WTC11 (cell line): ENCODE measurements around the gene SPSB2.

Experiments used
- ATF3 ChIP-seq: sonication (generic); formaldehyde crosslinking; conservative IDR thresholded peaks from 2 replicates; pipeline ENCODE4 v1.8.1; 2022; ENCODE audit warnings: mild to moderate bottlenecking, missing genetic modification reagents
- ATF6 ChIP-seq: sonication (generic); formaldehyde crosslinking; IDR thresholded peaks from 2 replicates; pipeline ENCODE4 v1.8.1; 2023; ENCODE audit warnings: mild to moderate bottlenecking, missing genetic modification reagents
- CREB1 ChIP-seq: sonication (generic); formaldehyde crosslinking; IDR thresholded peaks from 2 replicates; pipeline ENCODE4 v1.8.0; 2023; ENCODE audit warnings: mild to moderate bottlenecking, missing genetic modification reagents
- CREM ChIP-seq: sonication (generic); formaldehyde crosslinking; IDR thresholded peaks from 2 replicates; pipeline ENCODE4 v1.8.1; 2022; ENCODE audit warnings: mild to moderate bottlenecking, missing genetic modification reagents, moderate library complexity
- CTCF ChIP-seq: fragments of 200-600 bp; IDR thresholded peaks from 2 replicates; pipeline ENCODE4 v1.8.0; 2022; ENCODE audit warnings: antibody characterized with exemption
- ESRRA ChIP-seq: sonication (generic); formaldehyde crosslinking; IDR thresholded peaks from 2 replicates; pipeline ENCODE4 v1.8.1; 2022; ENCODE audit warnings: mild to moderate bottlenecking, missing genetic modification reagents, borderline replicate concordance
- GABPB1 ChIP-seq: sonication (generic); formaldehyde crosslinking; IDR thresholded peaks from 2 replicates; pipeline ENCODE4 v1.8.1; 2023; ENCODE audit warnings: mild to moderate bottlenecking, missing genetic modification reagents
- HMGA2 ChIP-seq: fragments of 250-450 bp; sonication (Bioruptor Pico); IDR thresholded peaks from 2 replicates; pipeline ENCODE4 v1.4.0; 2021; ENCODE audit warnings: mild to moderate bottlenecking, moderate library complexity
- JUN ChIP-seq: sonication (generic); formaldehyde crosslinking; IDR thresholded peaks from 2 replicates; pipeline ENCODE4 v1.8.0; 2023; ENCODE audit warnings: mild to moderate bottlenecking, missing genetic modification reagents
- SP1 ChIP-seq: sonication (generic); formaldehyde crosslinking; conservative IDR thresholded peaks from 2 replicates; pipeline ENCODE4 v1.8.1; 2022; ENCODE audit warnings: missing genetic modification reagents
- TP53 ChIP-seq: sonication (generic); formaldehyde crosslinking; IDR thresholded peaks from 2 replicates; pipeline ENCODE4 v1.8.1; 2023; ENCODE audit warnings: mild to moderate bottlenecking, missing genetic modification reagents
- ZBTB21 ChIP-seq: sonication (generic); formaldehyde crosslinking; IDR thresholded peaks from 2 replicates; pipeline ENCODE4 v1.8.1; 2023; ENCODE audit warnings: mild to moderate bottlenecking, missing genetic modification reagents, borderline replicate concordance
- ZBTB43 ChIP-seq: sonication (generic); formaldehyde crosslinking; IDR thresholded peaks from 2 replicates; pipeline ENCODE4 v1.8.1; 2023; ENCODE audit warnings: mild to moderate bottlenecking, missing genetic modification reagents
- ZMAT4 ChIP-seq: fragments of 250-450 bp; sonication (Bioruptor Pico); IDR thresholded peaks from 2 replicates; pipeline ENCODE4 v1.9.0; 2021; ENCODE audit warnings: mild to moderate bottlenecking

GRCh38 chr12:6827437-6827911 lies 45.6 kb downstream of the SPSB2 start:
- no peak for TF ChIP-seq CTCF
- TF ChIP-seq ATF6 (CRISPR knock-in tag): no peak
- no peak for TF ChIP-seq ZBTB43 (CRISPR knock-in tag)
- TF ChIP-seq CREB1 (CRISPR knock-in tag): no peak
- TF ChIP-seq TP53 (CRISPR knock-in tag): no peak
- TF ChIP-seq ATF3 (CRISPR knock-in tag): no peak
- TF ChIP-seq CREM (CRISPR knock-in tag): no peak
- TF ChIP-seq ZBTB21 (CRISPR knock-in tag): no peak
- peak; percentile 35; the same call in 1 of the 2 replicates for TF ChIP-seq SP1
- TF ChIP-seq JUN (CRISPR knock-in tag): no peak
- TF ChIP-seq HMGA2: no peak
- TF ChIP-seq ESRRA (CRISPR knock-in tag): no peak
- no peak for TF ChIP-seq GABPB1 (CRISPR knock-in tag)
- TF ChIP-seq ZMAT4 (CRISPR knock-in tag): no peak
